IMR-90 (cell line): Measurements from ENCODE around the gene FAM186B.

Source experiments
- CEBPB ChIP-seq: IDR thresholded peaks from 2 replicates; pipeline ENCODE4 v1.6.1; 2012; ENCODE audit warnings: low read depth, low read length, improper control_type of control experiment
- CHD1 ChIP-seq: IDR thresholded peaks from 2 replicates; pipeline ENCODE4 v1.6.1; 2012; ENCODE audit warnings: low read depth, low read length, improper control_type of control experiment
- CTCF ChIP-seq: conservative IDR thresholded peaks from 2 replicates; pipeline ENCODE4 v1.5.1; 2012; ENCODE audit warnings: mild to moderate bottlenecking, low read depth, low read length, improper control_type of control experiment
- MAFK ChIP-seq: IDR thresholded peaks from 2 replicates; pipeline ENCODE4 v1.6.1; 2012; ENCODE audit warnings: low read depth, low read length, improper control_type of control experiment
- POLR2A ChIP-seq: IDR thresholded peaks from 2 replicates; pipeline ENCODE4 v1.6.1; 2012; ENCODE audit warnings: mild to moderate bottlenecking, low read depth, low read length
- RAD21 ChIP-seq: IDR thresholded peaks from 2 replicates; pipeline ENCODE4 v1.6.1; 2012; ENCODE audit warnings: low read length, improper control_type of control experiment
- RCOR1 ChIP-seq: IDR thresholded peaks from 2 replicates; pipeline ENCODE4 v1.6.1; 2012; ENCODE audit warnings: mild to moderate bottlenecking, low read length, improper control_type of control experiment; ENCODE audit not compliant: insufficient replicate concordance
- USF2 ChIP-seq: fragments of 150-350 bp; IDR thresholded peaks from 2 replicates; pipeline ENCODE4 v1.6.1; 2017; ENCODE audit warnings: mild to moderate bottlenecking, antibody characterized with exemption, low read length, low read depth

GRCh38 chr12:49566361-49566760 is 39.1 kb downstream of the FAM186B start:
- TF ChIP-seq CTCF (no peak), POLR2A (no peak), MAFK (no peak), CHD1 (no peak), USF2 (no peak), CEBPB (no peak), RAD21 (no peak), RCOR1 (no peak)
